Transverse colon (tissue), 4 donors: ENCODE measurements around the gene SLC39A5. TPM values are rescaled to one million over a fixed set of nuclear protein-coding genes. Genes with fewer than 3 reads are reported as not detected.
A peak's percentile ranks its signal among the peaks of the same experiment; 100 is the strongest.

ENCODE experiments used
- DNase-seq: peaks from one replicate; pipeline ENCODE4 v3.0.0-alpha.2; 2019
- H3K27ac ChIP-seq, 4 donors: fragments of 200-600 bp; sonication (generic); 2 replicates each; pipeline ENCODE4 v1.5.1; 2016 to 2018; ENCODE audit warnings: inconsistent platforms in 4 of 4
- H3K27me3 ChIP-seq: fragments of 200-600 bp; sonication (generic); 2 replicates; pipeline ENCODE4 v1.5.1; 2017; ENCODE audit warnings: inconsistent platforms
- H3K36me3 ChIP-seq, 4 donors: fragments of 200-600 bp; sonication (generic); 2 replicates each; pipeline ENCODE4 v1.5.1; 2017 to 2019; ENCODE audit warnings: inconsistent platforms in 4 of 4
- H3K4me1 ChIP-seq, 4 donors: fragments of 200-600 bp; sonication (generic); 2 replicates each; pipeline ENCODE4 v1.5.1; 2017 to 2020; ENCODE audit warnings: inconsistent platforms in 4 of 4
- H3K4me3 ChIP-seq, 4 donors: fragments of 200-600 bp; sonication (generic); 1 replicate in 1 of 4; 2 replicates in 3 of 4; pipeline versions ENCODE4 v1.5.1 to v1.6.1; 2017 to 2019; ENCODE audit warnings: inconsistent platforms in 4 of 4
- H3K9me3 ChIP-seq, 2 donors: fragments of 200-600 bp; sonication (generic); 2 replicates each; pipeline ENCODE4 v1.5.1; 2017 to 2019; ENCODE audit warnings: inconsistent platforms in 2 of 2
- EP300 ChIP-seq: sonication (generic); formaldehyde crosslinking; IDR thresholded peaks from one replicate; pipeline ENCODE4 v1.6.1; 2017; ENCODE audit warnings: antibody characterized with exemption, low read depth
- POLR2A ChIP-seq: fragments of 450-650 bp; IDR thresholded peaks from one replicate; pipeline ENCODE4 v1.6.1; 2016; ENCODE audit warnings: antibody characterized with exemption, mild to moderate bottlenecking, moderate library complexity
- POLR2AphosphoS5 ChIP-seq, 3 donors: sonication (generic); formaldehyde crosslinking; IDR thresholded peaks; one replicate each; pipeline ENCODE4 v1.6.1; 2016; ENCODE audit warnings: antibody characterized with exemption in 3 of 3
- WGBS, 2 donors: methylation state at CpG; one replicate each; pipeline ENCODE4 v1.1.5; 2018; ENCODE audit warnings: low coverage in 1 of 2; 5-methylcytosine and 5-hydroxymethylcytosine counted together
- in situ Hi-C, 4 donors: fragments of 200-750 bp; cut with MboI; loops; one replicate each; pipeline versions ENCODE4 v1.15.0 to v1.15.1; 2017; ENCODE audit warnings: low sequenced_read_pairs in 3 of 4, low pct_ligation_motif_present in 1 of 4, low pct_unique_long_range_greater_than_20kb in 1 of 4
- intact Hi-C: fragments of 100-400 bp; cut with DNase I; formaldehyde crosslinking; loops from one replicate; pipeline ENCODE4 v1.15.1; 2023; ENCODE audit warnings: low total_unique reads
- total RNA-seq, 4 donors: library from RNA; depleted of rRNA; stranded (reverse); fragments of >200 nt; gene quantifications; one replicate each; pipeline ENCODE4 v1.1.0, GENCODE V29; 2016
- TF ChIP-seq, protein P1 (sequence below), 5 experiments: fragments of 200-600 bp in 3 of 5; fragments of 450-650 bp in 2 of 5; sonication (generic) in 3 of 5; IDR thresholded peaks; 1 replicate in 2 of 5; 2 replicates in 3 of 5; pipeline ENCODE4 v1.5.1; 2016 to 2017; ENCODE audit warnings: antibody characterized with exemption in 5 of 5, inconsistent platforms in 3 of 5, mild to moderate bottlenecking in 2 of 5, moderate library complexity in 1 of 5

The SLC39A5 gene, protein sequence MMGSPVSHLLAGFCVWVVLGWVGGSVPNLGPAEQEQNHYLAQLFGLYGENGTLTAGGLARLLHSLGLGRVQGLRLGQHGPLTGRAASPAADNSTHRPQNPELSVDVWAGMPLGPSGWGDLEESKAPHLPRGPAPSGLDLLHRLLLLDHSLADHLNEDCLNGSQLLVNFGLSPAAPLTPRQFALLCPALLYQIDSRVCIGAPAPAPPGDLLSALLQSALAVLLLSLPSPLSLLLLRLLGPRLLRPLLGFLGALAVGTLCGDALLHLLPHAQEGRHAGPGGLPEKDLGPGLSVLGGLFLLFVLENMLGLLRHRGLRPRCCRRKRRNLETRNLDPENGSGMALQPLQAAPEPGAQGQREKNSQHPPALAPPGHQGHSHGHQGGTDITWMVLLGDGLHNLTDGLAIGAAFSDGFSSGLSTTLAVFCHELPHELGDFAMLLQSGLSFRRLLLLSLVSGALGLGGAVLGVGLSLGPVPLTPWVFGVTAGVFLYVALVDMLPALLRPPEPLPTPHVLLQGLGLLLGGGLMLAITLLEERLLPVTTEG
- 100 to 1,000 TPM; 225 to 325 (median 283) TPM for total RNA-seq

DNA sequence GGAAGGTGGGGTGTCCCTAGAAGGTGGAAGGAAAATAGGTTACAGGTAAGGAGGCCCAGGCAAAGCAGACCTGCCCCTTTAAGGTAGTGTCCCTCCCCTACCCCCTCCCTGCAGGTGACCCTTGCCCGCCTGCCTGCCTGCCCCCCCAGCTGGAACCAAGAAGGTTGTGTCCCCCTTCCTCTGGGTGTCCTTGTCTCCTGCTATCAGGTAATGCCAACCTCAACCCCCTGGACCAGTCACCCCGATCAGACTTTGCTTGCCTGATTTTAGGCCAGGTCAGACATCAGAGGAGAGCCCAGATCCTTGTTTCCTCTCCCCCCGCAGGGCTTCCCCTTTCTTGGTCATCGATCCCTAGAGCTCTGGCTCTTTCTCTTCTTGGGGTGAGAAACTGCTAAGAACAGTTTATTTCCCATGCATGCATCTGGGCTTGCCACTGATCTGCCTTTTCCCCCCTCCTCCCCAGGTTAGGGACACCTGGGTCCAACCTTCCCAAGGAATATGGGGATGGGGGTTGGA lies at the start of gene SLC39A5:
Gene SLC39A5, plus strand, starts transcription at position 136 of the 516 bp plus-strand sequence. CDS start 1,224 bp downstream, outside the sequence.
- H3K27ac ChIP-seq: peak within 1 kb of the TSS; percentile 82 to 87 (median 84)
- no peaks in the 10 kb centered on the region for H3K9me3 ChIP-seq
- in situ Hi-C loops (no loop called here), intact Hi-C loops (no loop called here)
- peaks cover under 1 to 19% (median 10%) of the 10 kb centered on the region in 4 donors for H3K4me1 ChIP-seq
- 38 to 40% methylated on average over 3 to 4 of the region's 4 CpGs for WGBS, 2 donors
- H3K27me3 ChIP-seq: no peaks in the 10 kb centered on the region
- no peaks in the 10 kb centered on the region for H3K36me3 ChIP-seq
- TF ChIP-seq, protein P1, sequence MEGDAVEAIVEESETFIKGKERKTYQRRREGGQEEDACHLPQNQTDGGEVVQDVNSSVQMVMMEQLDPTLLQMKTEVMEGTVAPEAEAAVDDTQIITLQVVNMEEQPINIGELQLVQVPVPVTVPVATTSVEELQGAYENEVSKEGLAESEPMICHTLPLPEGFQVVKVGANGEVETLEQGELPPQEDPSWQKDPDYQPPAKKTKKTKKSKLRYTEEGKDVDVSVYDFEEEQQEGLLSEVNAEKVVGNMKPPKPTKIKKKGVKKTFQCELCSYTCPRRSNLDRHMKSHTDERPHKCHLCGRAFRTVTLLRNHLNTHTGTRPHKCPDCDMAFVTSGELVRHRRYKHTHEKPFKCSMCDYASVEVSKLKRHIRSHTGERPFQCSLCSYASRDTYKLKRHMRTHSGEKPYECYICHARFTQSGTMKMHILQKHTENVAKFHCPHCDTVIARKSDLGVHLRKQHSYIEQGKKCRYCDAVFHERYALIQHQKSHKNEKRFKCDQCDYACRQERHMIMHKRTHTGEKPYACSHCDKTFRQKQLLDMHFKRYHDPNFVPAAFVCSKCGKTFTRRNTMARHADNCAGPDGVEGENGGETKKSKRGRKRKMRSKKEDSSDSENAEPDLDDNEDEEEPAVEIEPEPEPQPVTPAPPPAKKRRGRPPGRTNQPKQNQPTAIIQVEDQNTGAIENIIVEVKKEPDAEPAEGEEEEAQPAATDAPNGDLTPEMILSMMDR (IDR thresholded peaks at IDR 0.05): no peak
- TF ChIP-seq POLR2A (no peak), EP300 (no peak), POLR2AphosphoS5 (IDR thresholded peaks at IDR 0.05) (no peak)
- H3K4me3 ChIP-seq: peak within 1 kb of the TSS in 3 of 4 donors; percentile 27 to 48 (median 37)
- peak; percentile 42 for DNase-seq

DNA sequence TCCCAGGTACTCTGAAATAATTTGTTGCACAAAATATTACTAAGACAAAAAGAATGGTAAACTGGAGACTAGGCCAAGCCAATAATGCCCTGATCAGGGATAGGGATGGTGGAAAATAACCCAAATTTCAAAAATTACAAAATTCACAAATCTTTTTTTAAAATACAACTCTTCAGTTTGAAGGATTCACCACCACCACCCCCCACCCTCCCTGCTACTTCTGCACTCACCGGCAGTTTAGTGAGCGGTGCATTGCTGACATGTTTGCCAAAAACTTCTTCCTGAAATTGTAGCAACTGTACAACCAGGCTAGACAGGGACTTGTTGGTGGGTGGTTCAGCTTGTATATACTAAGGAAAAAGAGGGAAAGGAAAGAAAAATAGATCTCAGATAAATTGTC lies 42.9 kb upstream of the SLC39A5 start:
- TF ChIP-seq EP300: no peak
- TF ChIP-seq POLR2AphosphoS5 (IDR thresholded peaks at IDR 0.05): no peak
- no peak for TF ChIP-seq POLR2A
- TF ChIP-seq, protein P1 (IDR thresholded peaks at IDR 0.05): no peak
- Histone ChIP-seq H3K9me3 (no peaks in the 10 kb centered on the region), H3K4me1 (peaks cover 12 to 28% (median 22%) of the 10 kb centered on the region in 4 donors), H3K36me3 (peaks cover 0 to 38% (median 18%) of the 10 kb centered on the region in 4 donors), H3K27me3 (no peaks in the 10 kb centered on the region), H3K27ac (peak overlapping the region in 2 of 4 donors; percentile 15 to 99), H3K4me3 (no peak overlapping the region)
- DNase-seq: no peak
- intact Hi-C loops (no loop called here), in situ Hi-C loops (loop anchor here in 2 of 4 donors (5.0 to 10.0 kb wide), 2 partner anchors 55 to 62 kb away; partner anchors contain the start of gene ESYT1 (in 1 of the 2))
- 59 to 69% methylated on average over 2 of the region's 2 CpGs for WGBS, 2 donors

DNA sequence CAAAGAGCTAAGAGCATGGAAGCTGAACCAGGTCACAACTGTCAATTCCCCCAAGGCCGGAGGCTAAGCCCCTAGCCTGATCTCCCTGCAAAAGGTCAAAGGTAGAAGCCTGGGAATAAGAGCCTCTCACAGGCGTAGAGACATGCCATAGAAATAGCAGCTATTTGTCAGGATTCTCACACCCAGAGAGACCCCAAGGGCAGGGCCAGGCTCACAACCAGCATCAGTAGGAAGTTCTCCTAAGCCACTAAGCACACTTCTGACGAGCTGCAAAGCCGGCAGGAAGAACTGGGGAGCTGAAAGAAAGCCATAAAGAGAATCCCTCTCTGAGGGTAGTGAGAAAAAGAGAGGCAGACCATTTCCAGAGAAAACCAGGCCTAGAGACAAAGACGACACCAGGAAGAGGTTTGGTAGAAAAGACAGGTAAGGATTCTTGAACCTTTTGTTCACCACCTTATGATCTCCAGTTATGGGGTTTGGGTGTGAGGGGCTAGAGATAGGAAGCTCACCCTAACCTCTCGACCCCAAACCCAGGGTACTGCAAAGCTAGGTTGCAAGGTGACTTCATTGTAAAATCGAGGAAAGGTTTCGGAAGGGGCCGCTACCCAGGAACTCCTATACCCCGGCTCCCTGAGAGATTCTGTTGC lies 41.6 kb upstream of the SLC39A5 start:
- Histone ChIP-seq H3K4me3 (peak overlapping the region; percentile 87 to 99 (median 98)), H3K27ac (peak overlapping the region; percentile 95 to 100 (median 99)), H3K36me3 (peaks cover 0 to 26% (median 12%) of the 10 kb centered on the region in 4 donors), H3K9me3 (no peaks in the 10 kb centered on the region), H3K4me1 (peaks cover 12 to 28% (median 22%) of the 10 kb centered on the region in 4 donors), H3K27me3 (no peaks in the 10 kb centered on the region)
- DNase-seq: no peak
- in situ Hi-C loops (loop anchor here in 2 of 4 donors (5.0 to 10.0 kb wide), 2 partner anchors 56 to 63 kb away; partner anchors contain the start of gene ESYT1 (in 1 of the 2)), intact Hi-C loops (loop anchor here (2.0 kb wide), 1 partner anchor 69 kb away; the partner anchor contains the start of gene ZC3H10)
- TF ChIP-seq POLR2AphosphoS5 (IDR thresholded peaks at IDR 0.05) (no peak), POLR2A (no peak), EP300 (no peak)
- TF ChIP-seq, protein P1 (IDR thresholded peaks at IDR 0.05): no peak
- WGBS, 2 donors: 5 to 43% methylated on average over 1 to 10 of the region's 10 CpGs
